K562 (cell line): ENCODE measurements around the gene METTL23. TPM values are rescaled to one million over a fixed set of nuclear protein-coding genes. Genes with fewer than 3 reads are reported as not detected.

ENCODE experiments used
- CBFA2T3 ChIP-seq: fragments of 450-650 bp; IDR thresholded peaks from 2 replicates; pipeline ENCODE4 v1.6.1; 2017
- EGR1 ChIP-seq: fragments of 450-650 bp; conservative IDR thresholded peaks from 2 replicates; pipeline ENCODE4 v1.6.1; 2017; ENCODE audit warnings: mild to moderate bottlenecking
- GABPA ChIP-seq: fragments of 200-800 bp; sonication (Bioruptor generic); conservative IDR thresholded peaks from 2 replicates; pipeline ENCODE4 v1.6.1; 2016; ENCODE audit warnings: low read depth, missing genetic modification characterization, missing compliant biosample characterization
- GMEB1 ChIP-seq: fragments of 250-450 bp; sonication (Bioruptor Pico); IDR thresholded peaks from 2 replicates; pipeline ENCODE4 v1.4.0; 2020; ENCODE audit warnings: mild to moderate bottlenecking
- MYC ChIP-seq, 2 experiments: fragments of 250-450 bp in 1 of 2; sonication (Bioruptor Pico) in 1 of 2; IDR thresholded peaks; 2 replicates each; pipeline versions ENCODE4 v1.5.1 to v1.6.1; 2012 to 2021; ENCODE audit warnings: low read depth in 2 of 2, borderline replicate concordance in 1 of 2, improper control_type of control experiment in 1 of 2, low read length in 1 of 2, mild to moderate bottlenecking in 1 of 2, moderate library complexity in 1 of 2
- NFXL1 ChIP-seq: fragments of 450-650 bp; formaldehyde crosslinking; IDR thresholded peaks from 2 replicates; pipeline ENCODE4 v1.4.0; 2021; ENCODE audit warnings: mild to moderate bottlenecking
- ZFP91 ChIP-seq: sonication (generic); formaldehyde crosslinking; IDR thresholded peaks from 2 replicates; pipeline ENCODE4 v1.8.0; 2022; ENCODE audit warnings: mild to moderate bottlenecking, missing genetic modification reagents
- ZNF184 ChIP-seq: sonication (generic); formaldehyde crosslinking; IDR thresholded peaks from 2 replicates; pipeline ENCODE4 v1.5.0; 2020; ENCODE audit warnings: missing genetic modification reagents
- ZNF311 ChIP-seq: fragments of 250-450 bp; sonication (Bioruptor Pico); IDR thresholded peaks from 2 replicates; pipeline ENCODE4 v1.4.0; 2020; ENCODE audit warnings: mild to moderate bottlenecking, moderate library complexity
- ZNF583 ChIP-seq: fragments of 250-450 bp; sonication (Bioruptor Pico); IDR thresholded peaks from 2 replicates; pipeline ENCODE4 v1.4.0; 2020
- polyA plus RNA-seq, 8 experiments: library from polyadenylated mRNA; depleted of rRNA in 4 of 8; stranded (reverse) in 5 of 8; unstranded in 3 of 8; fragments of >200 nt; fragmentation: Nextera tagmentation in 2 of 8; fragmentation: Illumina TruSeq in 1 of 8; extraction: Ambion mirVana in 2 of 8; extraction: Trizol in 1 of 8; gene quantifications; 2 replicates each; pipeline versions ENCODE4 v1.2.1 to v1.2.3, GENCODE V29; 2011 to 2014; ENCODE audit warnings: inconsistent platforms in 1 of 8, missing spikeins in 1 of 8
- total RNA-seq, 7 experiments: library from RNA; depleted of rRNA in 6 of 7; stranded (reverse); fragments of >200 nt in 6 of 7; fragmentation: Illumina TruSeq in 2 of 7; extraction: Trizol in 2 of 7; gene quantifications; 2 replicates each; pipeline versions ENCODE4 v1.2.1 to v1.2.3, GENCODE V29; 2011 to 2021; ENCODE audit warnings: low replicate concordance in 1 of 7
- TF ChIP-seq, protein P1 (sequence below): sonication (generic); formaldehyde crosslinking; IDR thresholded peaks from 2 replicates; pipeline ENCODE4 v1.8.1; 2022; ENCODE audit warnings: missing genetic modification reagents
- TF ChIP-seq, protein P2 (sequence below): fragments of 250-450 bp; sonication (Bioruptor Pico); IDR thresholded peaks from 2 replicates; pipeline ENCODE4 v1.9.0; 2021; ENCODE audit warnings: mild to moderate bottlenecking, inconsistent platforms
- TF ChIP-seq, protein P3 (sequence below): fragments of 250-450 bp; sonication (Bioruptor Pico); IDR thresholded peaks from 2 replicates; pipeline ENCODE4 v1.8.0; 2022; ENCODE audit warnings: inconsistent platforms, mild to moderate bottlenecking, moderate library complexity, borderline replicate concordance
- TF ChIP-seq, protein P4 (sequence below): sonication (generic); formaldehyde crosslinking; IDR thresholded peaks from 2 replicates; pipeline ENCODE4 v1.8.0; 2022; ENCODE audit warnings: mild to moderate bottlenecking, low read depth, missing genetic modification reagents
- TF ChIP-seq, protein P5 (sequence below): fragments of 450-650 bp; formaldehyde crosslinking; IDR thresholded peaks from 2 replicates; pipeline ENCODE4 v1.4.0; 2022; ENCODE audit warnings: missing genetic modification characterization

Gene METTL23
- total and polyA plus RNA-seq, 9 of the 15 experiments (the other 6 are each of a cell fraction or from before 2014, with no cell fraction given), result 29.4 to 67.3 (median 41.6) TPM

DNA sequence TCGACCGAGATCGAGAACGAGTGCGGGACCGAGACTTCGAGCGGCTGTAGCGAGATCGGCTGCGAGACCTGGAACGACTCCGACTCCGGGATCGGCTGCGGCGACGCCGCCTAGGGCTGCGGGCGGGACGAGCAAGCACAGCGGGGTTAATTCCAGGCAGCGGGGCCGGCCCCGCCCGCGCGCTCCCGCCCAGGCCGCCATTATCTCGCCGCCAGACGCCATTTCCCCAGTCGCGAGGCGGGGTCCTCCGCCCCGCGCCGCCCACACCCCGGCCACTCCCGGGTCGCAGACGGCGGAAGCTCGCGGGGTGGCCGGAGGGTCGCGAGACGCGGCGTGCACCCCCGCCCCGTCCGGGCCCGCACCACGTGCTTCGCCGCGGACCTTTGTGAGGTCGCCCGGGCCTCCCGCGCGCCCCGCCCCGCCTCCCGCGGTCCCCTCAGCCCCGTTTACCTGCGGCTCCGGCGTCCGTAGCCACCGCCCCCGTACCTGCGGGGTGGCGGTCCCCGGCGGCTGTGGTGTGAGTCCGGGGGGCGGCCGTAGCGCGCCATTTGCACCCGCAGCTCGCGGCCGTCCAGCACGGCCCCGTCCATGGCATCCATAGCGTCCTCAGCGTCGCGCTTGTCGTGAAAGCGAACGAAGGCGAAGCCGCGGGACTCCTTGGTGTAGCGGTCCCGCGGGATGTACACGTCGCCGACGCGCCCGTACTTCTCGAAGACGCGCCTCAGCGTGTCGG, 9.9 kb downstream of the METTL23 start (continued):
- TF ChIP-seq, protein P1, sequence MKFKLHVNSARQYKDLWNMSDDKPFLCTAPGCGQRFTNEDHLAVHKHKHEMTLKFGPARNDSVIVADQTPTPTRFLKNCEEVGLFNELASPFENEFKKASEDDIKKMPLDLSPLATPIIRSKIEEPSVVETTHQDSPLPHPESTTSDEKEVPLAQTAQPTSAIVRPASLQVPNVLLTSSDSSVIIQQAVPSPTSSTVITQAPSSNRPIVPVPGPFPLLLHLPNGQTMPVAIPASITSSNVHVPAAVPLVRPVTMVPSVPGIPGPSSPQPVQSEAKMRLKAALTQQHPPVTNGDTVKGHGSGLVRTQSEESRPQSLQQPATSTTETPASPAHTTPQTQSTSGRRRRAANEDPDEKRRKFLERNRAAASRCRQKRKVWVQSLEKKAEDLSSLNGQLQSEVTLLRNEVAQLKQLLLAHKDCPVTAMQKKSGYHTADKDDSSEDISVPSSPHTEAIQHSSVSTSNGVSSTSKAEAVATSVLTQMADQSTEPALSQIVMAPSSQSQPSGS (CRISPR knock-in tag), result no peak
- no peak for TF ChIP-seq ZFP91 (CRISPR knock-in tag)
- 0 out of 2 replicates have a peak, but pooled peaks have one; percentile 5 for TF ChIP-seq CBFA2T3
- no peak for TF ChIP-seq ZNF311 (CRISPR knock-in tag)
- peak; percentile 52; the same call in 1 of the 2 replicates for TF ChIP-seq GMEB1 (CRISPR knock-in tag)
- TF ChIP-seq, protein P2, sequence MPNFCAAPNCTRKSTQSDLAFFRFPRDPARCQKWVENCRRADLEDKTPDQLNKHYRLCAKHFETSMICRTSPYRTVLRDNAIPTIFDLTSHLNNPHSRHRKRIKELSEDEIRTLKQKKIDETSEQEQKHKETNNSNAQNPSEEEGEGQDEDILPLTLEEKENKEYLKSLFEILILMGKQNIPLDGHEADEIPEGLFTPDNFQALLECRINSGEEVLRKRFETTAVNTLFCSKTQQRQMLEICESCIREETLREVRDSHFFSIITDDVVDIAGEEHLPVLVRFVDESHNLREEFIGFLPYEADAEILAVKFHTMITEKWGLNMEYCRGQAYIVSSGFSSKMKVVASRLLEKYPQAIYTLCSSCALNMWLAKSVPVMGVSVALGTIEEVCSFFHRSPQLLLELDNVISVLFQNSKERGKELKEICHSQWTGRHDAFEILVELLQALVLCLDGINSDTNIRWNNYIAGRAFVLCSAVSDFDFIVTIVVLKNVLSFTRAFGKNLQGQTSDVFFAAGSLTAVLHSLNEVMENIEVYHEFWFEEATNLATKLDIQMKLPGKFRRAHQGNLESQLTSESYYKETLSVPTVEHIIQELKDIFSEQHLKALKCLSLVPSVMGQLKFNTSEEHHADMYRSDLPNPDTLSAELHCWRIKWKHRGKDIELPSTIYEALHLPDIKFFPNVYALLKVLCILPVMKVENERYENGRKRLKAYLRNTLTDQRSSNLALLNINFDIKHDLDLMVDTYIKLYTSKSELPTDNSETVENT, result peak; percentile 61; the same call in 1 of the 2 replicates
- TF ChIP-seq EGR1, result peak; percentile 63
- TF ChIP-seq, protein P3, sequence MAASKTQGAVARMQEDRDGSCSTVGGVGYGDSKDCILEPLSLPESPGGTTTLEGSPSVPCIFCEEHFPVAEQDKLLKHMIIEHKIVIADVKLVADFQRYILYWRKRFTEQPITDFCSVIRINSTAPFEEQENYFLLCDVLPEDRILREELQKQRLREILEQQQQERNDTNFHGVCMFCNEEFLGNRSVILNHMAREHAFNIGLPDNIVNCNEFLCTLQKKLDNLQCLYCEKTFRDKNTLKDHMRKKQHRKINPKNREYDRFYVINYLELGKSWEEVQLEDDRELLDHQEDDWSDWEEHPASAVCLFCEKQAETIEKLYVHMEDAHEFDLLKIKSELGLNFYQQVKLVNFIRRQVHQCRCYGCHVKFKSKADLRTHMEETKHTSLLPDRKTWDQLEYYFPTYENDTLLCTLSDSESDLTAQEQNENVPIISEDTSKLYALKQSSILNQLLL (CRISPR knock-in tag), result no peak
- TF ChIP-seq MYC (IDR thresholded peaks at IDR 0.05; ENCODE audit: low read depth, low read length), result peak; percentile 96
- no peak for TF ChIP-seq MYC (CRISPR knock-in tag; IDR thresholded peaks at IDR 0.05; ENCODE audit: borderline replicate concordance, low read depth)
- TF ChIP-seq, protein P4, sequence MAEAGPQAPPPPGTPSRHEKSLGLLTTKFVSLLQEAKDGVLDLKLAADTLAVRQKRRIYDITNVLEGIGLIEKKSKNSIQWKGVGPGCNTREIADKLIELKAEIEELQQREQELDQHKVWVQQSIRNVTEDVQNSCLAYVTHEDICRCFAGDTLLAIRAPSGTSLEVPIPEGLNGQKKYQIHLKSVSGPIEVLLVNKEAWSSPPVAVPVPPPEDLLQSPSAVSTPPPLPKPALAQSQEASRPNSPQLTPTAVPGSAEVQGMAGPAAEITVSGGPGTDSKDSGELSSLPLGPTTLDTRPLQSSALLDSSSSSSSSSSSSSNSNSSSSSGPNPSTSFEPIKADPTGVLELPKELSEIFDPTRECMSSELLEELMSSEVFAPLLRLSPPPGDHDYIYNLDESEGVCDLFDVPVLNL (CRISPR knock-in tag), result peak; percentile 70
- no peak for TF ChIP-seq ZNF583 (CRISPR knock-in tag)
- TF ChIP-seq, protein P5, sequence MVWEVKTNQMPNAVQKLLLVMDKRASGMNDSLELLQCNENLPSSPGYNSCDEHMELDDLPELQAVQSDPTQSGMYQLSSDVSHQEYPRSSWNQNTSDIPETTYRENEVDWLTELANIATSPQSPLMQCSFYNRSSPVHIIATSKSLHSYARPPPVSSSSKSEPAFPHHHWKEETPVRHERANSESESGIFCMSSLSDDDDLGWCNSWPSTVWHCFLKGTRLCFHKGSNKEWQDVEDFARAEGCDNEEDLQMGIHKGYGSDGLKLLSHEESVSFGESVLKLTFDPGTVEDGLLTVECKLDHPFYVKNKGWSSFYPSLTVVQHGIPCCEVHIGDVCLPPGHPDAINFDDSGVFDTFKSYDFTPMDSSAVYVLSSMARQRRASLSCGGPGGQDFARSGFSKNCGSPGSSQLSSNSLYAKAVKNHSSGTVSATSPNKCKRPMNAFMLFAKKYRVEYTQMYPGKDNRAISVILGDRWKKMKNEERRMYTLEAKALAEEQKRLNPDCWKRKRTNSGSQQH, result peak; percentile 83; the same call in 1 of the 2 replicates
- no peak for TF ChIP-seq NFXL1 (CRISPR knock-in tag)
- TF ChIP-seq GABPA (tag), result no peak
- TF ChIP-seq ZNF184 (CRISPR knock-in tag), result no peak
